ENCODE measurements around the gene OSBPL6.
"Not testable (repeated sequence)": the region's sequence is repeated elsewhere in the genome, so short reads cannot be mapped to it uniquely, and the experiment has no call there.

Gene OSBPL6

GRCh38 chr2:178403671-178404306 lies 209.5 kb downstream of the OSBPL6 start:
- peak; percentile 28 for DNase-seq (ENCODE audit: low spot score)

- peak; percentile 65 for DNase-seq (ENCODE audit: low spot score)
Observed at GRCh38 chr2:178404368-178404767, 210.1 kb downstream of the OSBPL6 start.

- DNase-seq (ENCODE audit: low spot score): no peak
Observed at GRCh38 chr2:178409261-178409660, 214.9 kb downstream of the OSBPL6 start.

- DNase-seq (ENCODE audit: low spot score): no peak
Observed at GRCh38 chr2:178412047-178412446, 217.7 kb downstream of the OSBPL6 start.

- DNase-seq (ENCODE audit: low spot score): not testable (repeated sequence)
Observed at GRCh38 chr2:178412453-178412852, 218.1 kb downstream of the OSBPL6 start.

- DNase-seq (ENCODE audit: low spot score): peak; percentile 31
Observed at GRCh38 chr2:178413472-178414265, 219.4 kb downstream of the OSBPL6 start.

- peak; percentile 93 for DNase-seq (ENCODE audit: low spot score)
Observed at GRCh38 chr2:178414266-178415247, 220.2 kb downstream of the OSBPL6 start.

- DNase-seq (ENCODE audit: low spot score): no peak
Observed at GRCh38 chr2:178415979-178416378, 221.7 kb downstream of the OSBPL6 start.

- no peak for DNase-seq (ENCODE audit: low spot score)
Observed at GRCh38 chr2:178417916-178418315, 223.6 kb downstream of the OSBPL6 start.

GRCh38 chr2:178418426-178418825 lies 224.1 kb downstream of the OSBPL6 start:
- no peak for DNase-seq (ENCODE audit: low spot score)

GRCh38 chr2:178419123-178419522 lies 224.8 kb downstream of the OSBPL6 start:
- peak; percentile 48 for DNase-seq (ENCODE audit: low spot score)

GRCh38 chr2:178420463-178420999 lies 226.2 kb downstream of the OSBPL6 start:
- DNase-seq (ENCODE audit: low spot score): no peak

GRCh38 chr2:178422097-178422496 lies 227.8 kb downstream of the OSBPL6 start:
- no peak for DNase-seq (ENCODE audit: low spot score)

- not testable (repeated sequence) for DNase-seq (ENCODE audit: low spot score)
Observed at GRCh38 chr2:178423746-178424145, 229.4 kb downstream of the OSBPL6 start.

- DNase-seq (ENCODE audit: low spot score): no peak
Observed at GRCh38 chr2:178425255-178425827, 231.0 kb downstream of the OSBPL6 start.

GRCh38 chr2:178426388-178426787 lies 232.1 kb downstream of the OSBPL6 start:
- DNase-seq (ENCODE audit: low spot score): no peak

GRCh38 chr2:178427458-178427857 lies 233.1 kb downstream of the OSBPL6 start:
- no peak for DNase-seq (ENCODE audit: low spot score)

GRCh38 chr2:178428396-178428806 lies 234.1 kb downstream of the OSBPL6 start:
- DNase-seq (ENCODE audit: low spot score): no peak

- DNase-seq (ENCODE audit: low spot score): no peak
Observed at GRCh38 chr2:178429336-178429735, 235.0 kb downstream of the OSBPL6 start.

- DNase-seq (ENCODE audit: low spot score): no peak
Observed at GRCh38 chr2:178436662-178437061, 242.3 kb downstream of the OSBPL6 start.

- DNase-seq (ENCODE audit: low spot score): no peak
Observed at GRCh38 chr2:178441426-178441825, 247.1 kb downstream of the OSBPL6 start.

Data from NAMALWA (cell line).